GM12873 (cell line): ENCODE measurements around the gene LRCH3.
A peak's percentile ranks its signal among the peaks of the same experiment; 100 is the strongest.

ENCODE experiments used
- TF ChIP-seq, protein P1 (sequence below): IDR thresholded peaks from 2 replicates; pipeline ENCODE4 v1.5.1; 2012; ENCODE audit warnings: low read depth, mild to moderate bottlenecking, moderate library complexity, low read length, control low read depth; ENCODE audit not compliant: insufficient read depth; ENCODE audit errors: missing control alignments

Gene LRCH3

DNA sequence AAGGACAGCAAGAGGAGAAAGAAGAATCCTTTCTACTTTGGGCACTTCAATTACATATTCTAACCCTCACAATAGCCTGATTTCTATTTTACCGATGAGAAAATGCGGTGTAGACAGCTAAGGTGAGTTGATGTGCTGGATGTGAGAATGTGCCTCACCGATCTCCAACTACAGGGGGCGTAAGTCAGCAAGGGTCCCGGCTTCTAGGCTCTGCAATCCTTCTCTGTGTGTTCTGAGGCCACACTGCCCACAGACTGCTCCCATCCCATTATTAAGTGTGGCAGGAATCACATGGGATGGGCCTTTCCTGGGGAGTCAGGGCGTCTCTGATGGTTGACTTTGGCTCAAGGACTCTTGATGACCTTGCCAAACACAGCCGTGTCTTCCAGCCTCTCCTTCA, 135.4 kb downstream of the LRCH3 start:
- TF ChIP-seq, protein P1, sequence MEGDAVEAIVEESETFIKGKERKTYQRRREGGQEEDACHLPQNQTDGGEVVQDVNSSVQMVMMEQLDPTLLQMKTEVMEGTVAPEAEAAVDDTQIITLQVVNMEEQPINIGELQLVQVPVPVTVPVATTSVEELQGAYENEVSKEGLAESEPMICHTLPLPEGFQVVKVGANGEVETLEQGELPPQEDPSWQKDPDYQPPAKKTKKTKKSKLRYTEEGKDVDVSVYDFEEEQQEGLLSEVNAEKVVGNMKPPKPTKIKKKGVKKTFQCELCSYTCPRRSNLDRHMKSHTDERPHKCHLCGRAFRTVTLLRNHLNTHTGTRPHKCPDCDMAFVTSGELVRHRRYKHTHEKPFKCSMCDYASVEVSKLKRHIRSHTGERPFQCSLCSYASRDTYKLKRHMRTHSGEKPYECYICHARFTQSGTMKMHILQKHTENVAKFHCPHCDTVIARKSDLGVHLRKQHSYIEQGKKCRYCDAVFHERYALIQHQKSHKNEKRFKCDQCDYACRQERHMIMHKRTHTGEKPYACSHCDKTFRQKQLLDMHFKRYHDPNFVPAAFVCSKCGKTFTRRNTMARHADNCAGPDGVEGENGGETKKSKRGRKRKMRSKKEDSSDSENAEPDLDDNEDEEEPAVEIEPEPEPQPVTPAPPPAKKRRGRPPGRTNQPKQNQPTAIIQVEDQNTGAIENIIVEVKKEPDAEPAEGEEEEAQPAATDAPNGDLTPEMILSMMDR: peak; percentile 48

DNA sequence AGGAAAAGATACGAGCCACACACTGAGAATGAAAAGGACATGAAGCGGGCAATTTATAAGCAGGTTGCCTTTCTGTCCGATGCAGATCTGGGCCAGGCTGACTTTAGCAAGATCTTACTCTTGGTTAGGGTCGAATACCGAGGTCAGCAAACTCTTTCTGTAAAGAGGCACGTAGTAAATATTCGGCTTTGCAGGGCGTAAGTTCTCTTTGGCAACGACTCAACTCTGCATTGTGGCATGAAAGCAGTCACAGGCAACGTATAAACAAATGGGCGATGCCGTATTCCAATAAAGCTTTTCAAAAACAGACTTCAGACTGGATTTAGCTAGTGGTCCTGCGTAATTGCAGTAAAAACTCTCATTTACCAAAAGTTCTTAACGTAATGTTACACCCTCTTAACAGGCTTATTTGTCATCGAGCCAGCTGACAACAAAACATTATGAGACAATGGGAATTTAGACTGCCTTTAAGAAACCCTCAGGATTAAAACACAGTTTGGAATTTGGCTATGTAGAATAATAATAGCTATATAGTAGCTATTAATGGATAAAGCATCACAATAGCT, 145.8 kb downstream of the LRCH3 start:
- TF ChIP-seq, protein P1: no peak
